Epithelial cell of alveolus of lung (primary cell): ENCODE results near the gene POLR3E. TPM values are rescaled to one million over a fixed set of nuclear protein-coding genes. Genes with fewer than 3 reads are reported as not detected.

Experiments used
- total RNA-seq: library from RNA; depleted of rRNA; stranded (reverse); fragments of >200 nt; gene quantifications from 2 replicates; pipeline ENCODE4 v1.2.1, GENCODE V29; 2015

The POLR3E gene
- 20.4 and 22.8 TPM in 2 replicates for total RNA-seq

GRCh38 chr16:22297114-22297870 is at the start of gene POLR3E:
TSS of gene POLR3E (plus strand) at chr16:22297409. CDS start at chr16:22302969, 5,560 bp downstream.

GRCh38 chr16:22374311-22375116 is 77.3 kb downstream of the POLR3E start, which contains the start of gene CDR2:
TSS of gene CDR2 (minus strand) at chr16:22374619. CDS start at chr16:22374309, 310 bp downstream.

Other genes starting within 250 kb of the POLR3E start
- gene VWA3A, start 204.9 kb upstream of the POLR3E start, total RNA-seq, result 0.13 TPM in 1 of 2 replicates, not detected in the other
- gene SDR42E2, start 134.9 kb upstream of the POLR3E start, total RNA-seq, result not detected in 2 replicates
- 13.1 and 13.3 TPM in 2 replicates for gene EEF2K, start 91.1 kb upstream of the POLR3E start, total RNA-seq
- gene CDR2, start 77.2 kb downstream of the POLR3E start, total RNA-seq, result 23.0 and 44.0 TPM in 2 replicates
- gene NPIPB5, start 213.5 kb downstream of the POLR3E start, total RNA-seq, result 11.8 and 27.6 TPM in 2 replicates